Effector CD8-positive, alpha-beta T cell (primary cell): ENCODE data around the gene ROBO2.

Experiments used
- DNase-seq: peaks from one replicate; lab custom pipeline; 2025; lab: John Stamatoyannopoulos, UW

Gene ROBO2

GRCh38 chr3:77686560-77686959 lies 646.7 kb downstream of the ROBO2 start:
- no peak for DNase-seq

GRCh38 chr3:77687545-77687944 lies 647.6 kb downstream of the ROBO2 start:
- no peak for DNase-seq

- no peak for DNase-seq
These were observed 650.5 kb downstream of the ROBO2 start for GRCh38 chr3:77690284-77690845.

GRCh38 chr3:77693147-77693546 lies 653.2 kb downstream of the ROBO2 start:
- no peak for DNase-seq

- no peak for DNase-seq
These were observed 659.3 kb downstream of the ROBO2 start for GRCh38 chr3:77699125-77699691.
